GM12873 (cell line): ENCODE measurements around the gene KRTAP21-1.

Experiments used
- CTCF ChIP-seq: IDR thresholded peaks from 2 replicates; pipeline ENCODE4 v1.5.1; 2012; ENCODE audit warnings: low read depth, mild to moderate bottlenecking, moderate library complexity, low read length, control low read depth; ENCODE audit not compliant: insufficient read depth; ENCODE audit errors: missing control alignments

KRTAP21-1 gene

GRCh38 chr21:30747159-30747558 is 8.1 kb downstream of the KRTAP21-1 start, which contains the start of gene KRTAP21-2:
TSS of gene KRTAP21-2 (minus strand) at chr21:30747259. CDS start at chr21:30747202, 57 bp downstream.
- TF ChIP-seq CTCF, result no peak

- TF ChIP-seq CTCF, result no peak
Observed at GRCh38 chr21:30740462-30740861, 14.8 kb downstream of the KRTAP21-1 start.

- no peak for TF ChIP-seq CTCF
Observed at GRCh38 chr21:30733026-30733425, 22.2 kb downstream of the KRTAP21-1 start.

GRCh38 chr21:30726726-30727125 is 28.5 kb downstream of the KRTAP21-1 start:
- no peak for TF ChIP-seq CTCF

GRCh38 chr21:30719401-30719800 is 35.8 kb downstream of the KRTAP21-1 start:
- TF ChIP-seq CTCF, result no peak

- TF ChIP-seq CTCF, result no peak
Observed at GRCh38 chr21:30718239-30718909, 36.9 kb downstream of the KRTAP21-1 start, which contains the start of gene KRTAP21-3. TSS of gene KRTAP21-3 (minus strand) at chr21:30718777. CDS start at chr21:30718759, 18 bp downstream.

- no peak for TF ChIP-seq CTCF
Observed at GRCh38 chr21:30717105-30717504, 38.1 kb downstream of the KRTAP21-1 start.
